ENCODE data around the gene CDH8.

GRCh38 chr16:61763991-61764390, 272.2 kb downstream of the CDH8 start:
- TF ChIP-seq CTCF (IDR thresholded peaks at IDR 0.05; ENCODE audit: borderline replicate concordance, extremely low read depth, low read length, poor library complexity, severe bottlenecking) (no peak), EZH2 (IDR thresholded peaks at IDR 0.05; ENCODE audit: borderline replicate concordance, low read depth, low read length, severe bottlenecking) (no peak)

Measured in DND-41 (cell line).